Karpas-422 (cell line): ENCODE measurements around the gene CEP112. TPM values are rescaled to one million over a fixed set of nuclear protein-coding genes. Genes with fewer than 3 reads are reported as not detected.
"Not testable (repeated sequence)": the region's sequence is repeated elsewhere in the genome, so short reads cannot be mapped to it uniquely, and the experiment has no call there.

ENCODE experiments used
- DNase-seq: peaks from one replicate; pipeline ENCODE4 v3.0.0-alpha.2; 2015
- H2AFZ ChIP-seq: fragments of 200-600 bp; sonication (generic); 2 replicates; pipeline ENCODE4 v1.6.1; 2014; ENCODE audit warnings: antibody characterized with exemption, low read length, mixed read lengths
- H3K27ac ChIP-seq: fragments of 200-600 bp; sonication (generic); 2 replicates; pipeline ENCODE4 v1.5.1; 2014; ENCODE audit warnings: mild to moderate bottlenecking, low read length, moderate library complexity
- H3K27me3 ChIP-seq: fragments of 200-600 bp; sonication (generic); 2 replicates; pipeline ENCODE4 v1.6.1; 2014; ENCODE audit warnings: low read length, mixed read lengths
- H3K36me3 ChIP-seq: fragments of 200-600 bp; sonication (generic); 2 replicates; pipeline ENCODE4 v1.6.1; 2014; ENCODE audit warnings: low read length, mixed read lengths; ENCODE audit not compliant: insufficient read depth
- H3K4me1 ChIP-seq: fragments of 200-600 bp; sonication (generic); 2 replicates; pipeline ENCODE4 v1.6.1; 2014; ENCODE audit warnings: mild to moderate bottlenecking, low read length, mixed read lengths
- H3K4me2 ChIP-seq: fragments of 200-600 bp; sonication (generic); 2 replicates; pipeline ENCODE4 v1.6.1; 2014; ENCODE audit warnings: low read length, low read depth, mild to moderate bottlenecking; ENCODE audit not compliant: poor library complexity, severe bottlenecking
- H3K4me3 ChIP-seq: fragments of 200-600 bp; sonication (generic); 2 replicates; pipeline ENCODE4 v1.5.1; 2014; ENCODE audit warnings: mild to moderate bottlenecking, antibody characterized with exemption, low read length, mixed read lengths
- H3K79me2 ChIP-seq: fragments of 200-600 bp; sonication (generic); 2 replicates; pipeline ENCODE4 v1.6.1; 2014; ENCODE audit warnings: mild to moderate bottlenecking, low read length, mixed read lengths
- H3K9ac ChIP-seq: fragments of 200-600 bp; sonication (generic); 2 replicates; pipeline ENCODE4 v1.6.0; 2014; ENCODE audit warnings: low read length
- H3K9me2 ChIP-seq: fragments of 200-600 bp; sonication (generic), shearing (Covaris generic); replicated peaks from 2 replicates; pipeline ENCODE4 v1.6.0; 2014; ENCODE audit warnings: mild to moderate bottlenecking, low read length, moderate library complexity; ENCODE audit not compliant: insufficient read depth
- H3K9me3 ChIP-seq: fragments of 300-700, 200-600 bp; sonication (generic); 2 replicates; pipeline ENCODE4 v1.6.1; 2014; ENCODE audit warnings: low read length, mixed read lengths
- H4K20me1 ChIP-seq: fragments of 200-600 bp; sonication (generic); 2 replicates; pipeline ENCODE4 v1.6.1; 2014; ENCODE audit warnings: mild to moderate bottlenecking, antibody characterized with exemption, low read length, low read depth; ENCODE audit not compliant: insufficient read depth
- total RNA-seq: library from RNA; depleted of rRNA; stranded (reverse); fragments of >200 nt; shearing (Covaris generic); gene quantifications from 2 replicates; pipeline ENCODE4 v1.2.3, GENCODE V29; 2014; ENCODE audit warnings: low replicate concordance

The CEP112 gene
- total RNA-seq, 1 experiment from 2014 or later, result not detected

DNA sequence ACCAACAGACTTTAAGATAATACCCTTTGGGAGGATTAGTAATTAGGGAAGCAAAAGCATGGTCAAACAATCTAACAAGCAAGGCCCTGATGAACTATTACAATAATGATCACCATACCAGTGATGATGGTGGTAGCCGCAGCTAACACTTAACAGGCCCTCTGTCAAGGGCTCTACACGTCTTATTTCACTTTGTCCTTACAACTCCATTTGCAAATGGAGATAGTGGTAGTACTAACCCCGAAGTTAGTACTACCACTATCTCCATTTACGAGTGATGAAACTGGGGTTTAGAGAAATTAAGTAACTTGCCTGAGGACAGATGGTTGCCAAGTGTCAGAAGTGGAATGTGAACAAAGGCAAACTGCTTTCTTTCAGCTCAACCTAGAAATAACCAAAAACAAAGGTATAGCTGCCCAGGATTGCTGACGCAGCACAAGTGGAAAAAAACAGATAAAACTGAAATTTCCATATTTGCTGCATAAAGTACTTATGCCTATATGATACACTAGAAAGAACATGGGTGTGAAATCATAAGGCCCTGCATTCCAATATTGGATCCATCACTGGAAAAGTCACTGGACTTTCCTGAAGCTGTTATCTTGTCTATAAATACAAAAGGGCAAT, 24.6 kb downstream of the CEP112 start:
- no peak overlapping the region for H2AFZ ChIP-seq
- no peak overlapping the region for H3K9ac ChIP-seq
- no peaks in the 10 kb centered on the region for H3K36me3 ChIP-seq
- no peak overlapping the region for H3K4me3 ChIP-seq
- H3K4me2 ChIP-seq, result no peak overlapping the region
- DNase-seq, result no peak
- H3K9me3 ChIP-seq, result no peaks in the 10 kb centered on the region
- H3K4me1 ChIP-seq, result no peaks in the 10 kb centered on the region
- no peaks in the 10 kb centered on the region for H3K79me2 ChIP-seq
- H4K20me1 ChIP-seq, result no peaks in the 10 kb centered on the region
- no peaks in the 10 kb centered on the region for H3K9me2 ChIP-seq
- H3K27me3 ChIP-seq, result no peaks in the 10 kb centered on the region
- no peak overlapping the region for H3K27ac ChIP-seq

GRCh38 chr17:66165537-66166123, 26.3 kb downstream of the CEP112 start:
- Histone ChIP-seq H3K4me3 (no peak overlapping the region), H3K9me2 (no peaks in the 10 kb centered on the region), H3K4me2 (no peak overlapping the region), H3K4me1 (no peaks in the 10 kb centered on the region), H3K79me2 (no peaks in the 10 kb centered on the region), H3K9me3 (no peaks in the 10 kb centered on the region), H3K36me3 (no peaks in the 10 kb centered on the region), H3K9ac (no peak overlapping the region), H4K20me1 (no peaks in the 10 kb centered on the region), H2AFZ (no peak overlapping the region), H3K27ac (no peak overlapping the region), H3K27me3 (no peaks in the 10 kb centered on the region)
- DNase-seq, result peak; percentile 77

- not testable (repeated sequence) for H2AFZ ChIP-seq
These were observed 36.9 kb downstream of the CEP112 start for GRCh38 chr17:66155055-66155454.

GRCh38 chr17:66152756-66153155, 39.2 kb downstream of the CEP112 start:
- no peak for DNase-seq
- no peaks in the 10 kb centered on the region for H3K9me3 ChIP-seq
- H3K9ac ChIP-seq, result no peak overlapping the region
- H3K36me3 ChIP-seq, result no peaks in the 10 kb centered on the region
- H3K27ac ChIP-seq, result no peak overlapping the region
- no peaks in the 10 kb centered on the region for H3K4me1 ChIP-seq
- H3K4me2 ChIP-seq, result no peak overlapping the region
- no peak overlapping the region for H2AFZ ChIP-seq
- no peaks in the 10 kb centered on the region for H4K20me1 ChIP-seq
- H3K4me3 ChIP-seq, result no peak overlapping the region
- no peaks in the 10 kb centered on the region for H3K79me2 ChIP-seq
- H3K9me2 ChIP-seq, result no peaks in the 10 kb centered on the region
- H3K27me3 ChIP-seq, result no peaks in the 10 kb centered on the region

More at GRCh38 chr17:66155055-66155454, 36.9 kb downstream of the CEP112 start:
- not testable (repeated sequence) for H3K4me1 ChIP-seq, H3K27ac ChIP-seq, DNase-seq, H3K9ac ChIP-seq, H3K9me2 ChIP-seq, H4K20me1 ChIP-seq, H3K36me3 ChIP-seq, H3K9me3 ChIP-seq, H3K27me3 ChIP-seq, H3K4me2 ChIP-seq, H3K4me3 ChIP-seq, H3K79me2 ChIP-seq

DNA sequence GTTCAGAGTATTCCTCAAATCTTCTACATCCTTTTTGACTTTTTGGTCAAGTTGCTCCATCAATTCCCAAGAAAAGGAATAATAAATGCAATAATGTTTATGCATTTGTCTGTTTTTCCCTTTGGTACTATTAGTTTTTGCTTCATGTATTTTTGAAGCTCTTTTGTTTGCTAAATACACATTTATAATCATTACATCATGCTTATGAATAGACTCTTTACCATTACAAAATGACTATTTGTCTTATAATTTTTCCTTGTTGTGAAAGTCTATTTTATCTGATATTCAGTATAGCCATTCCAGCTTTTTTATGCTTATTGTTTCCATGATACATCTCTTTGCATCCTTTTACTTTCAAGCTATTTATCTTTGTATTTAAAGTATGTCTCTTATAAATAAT, 41.2 kb downstream of the CEP112 start:
- Histone ChIP-seq H3K79me2 (no peaks in the 10 kb centered on the region), H3K4me2 (no peak overlapping the region), H3K9me3 (no peaks in the 10 kb centered on the region), H3K27ac (no peak overlapping the region), H3K9ac (no peak overlapping the region), H2AFZ (no peak overlapping the region), H4K20me1 (no peaks in the 10 kb centered on the region), H3K4me1 (no peaks in the 10 kb centered on the region), H3K4me3 (no peak overlapping the region), H3K9me2 (no peaks in the 10 kb centered on the region), H3K27me3 (no peaks in the 10 kb centered on the region), H3K36me3 (no peaks in the 10 kb centered on the region)
- no peak for DNase-seq

DNA sequence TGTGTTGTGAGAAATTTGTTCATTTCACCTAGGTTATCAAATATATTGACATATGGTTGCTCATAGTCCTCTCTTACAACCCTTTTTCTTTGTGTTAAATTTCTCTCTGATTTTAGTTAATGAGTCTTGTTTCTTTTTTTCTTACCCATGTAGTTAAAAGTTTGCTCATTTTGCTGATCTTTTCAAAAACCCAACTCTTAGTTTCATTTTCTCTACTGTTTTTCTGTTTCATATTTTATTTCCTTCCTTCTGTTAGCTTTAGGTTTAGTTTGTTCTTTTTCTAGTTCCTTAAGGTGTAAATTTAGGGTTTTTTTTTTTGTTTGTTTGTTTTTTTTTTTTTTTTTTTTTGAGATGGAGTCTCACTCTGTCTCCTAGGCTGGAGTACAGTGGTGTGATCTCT, 42.4 kb downstream of the CEP112 start:
- H3K27ac ChIP-seq, result no peak overlapping the region
- H4K20me1 ChIP-seq, result no peaks in the 10 kb centered on the region
- no peaks in the 10 kb centered on the region for H3K4me1 ChIP-seq
- no peak overlapping the region for H3K4me3 ChIP-seq
- no peak overlapping the region for H3K9ac ChIP-seq
- no peaks in the 10 kb centered on the region for H3K79me2 ChIP-seq
- no peak overlapping the region for H3K4me2 ChIP-seq
- DNase-seq, result no peak
- no peaks in the 10 kb centered on the region for H3K9me3 ChIP-seq
- H3K9me2 ChIP-seq, result no peaks in the 10 kb centered on the region
- H3K27me3 ChIP-seq, result no peaks in the 10 kb centered on the region
- no peaks in the 10 kb centered on the region for H3K36me3 ChIP-seq
- H2AFZ ChIP-seq, result no peak overlapping the region

GRCh38 chr17:66146394-66146793, 45.5 kb downstream of the CEP112 start:
- Histone ChIP-seq H3K36me3 (no peaks in the 10 kb centered on the region), H3K4me2 (no peak overlapping the region), H3K27me3 (no peaks in the 10 kb centered on the region), H3K9ac (no peak overlapping the region), H3K9me2 (no peaks in the 10 kb centered on the region), H3K4me3 (no peak overlapping the region), H2AFZ (no peak overlapping the region), H3K4me1 (no peaks in the 10 kb centered on the region), H3K79me2 (no peaks in the 10 kb centered on the region), H3K27ac (no peak overlapping the region), H3K9me3 (no peaks in the 10 kb centered on the region), H4K20me1 (no peaks in the 10 kb centered on the region)
- no peak for DNase-seq

GRCh38 chr17:66143657-66144282, 48.2 kb downstream of the CEP112 start:
- no peaks in the 10 kb centered on the region for H3K9me3 ChIP-seq
- no peak overlapping the region for H3K4me3 ChIP-seq
- H4K20me1 ChIP-seq, result no peaks in the 10 kb centered on the region
- H3K27ac ChIP-seq, result no peak overlapping the region
- H3K79me2 ChIP-seq, result no peaks in the 10 kb centered on the region
- no peak overlapping the region for H3K9ac ChIP-seq
- H3K4me2 ChIP-seq, result no peak overlapping the region
- DNase-seq, result no peak
- H3K4me1 ChIP-seq, result no peaks in the 10 kb centered on the region
- no peaks in the 10 kb centered on the region for H3K36me3 ChIP-seq
- no peaks in the 10 kb centered on the region for H3K9me2 ChIP-seq
- H2AFZ ChIP-seq, result no peak overlapping the region
- H3K27me3 ChIP-seq, result no peaks in the 10 kb centered on the region
